Fibroblast of lung (primary cell): ENCODE measurements around the gene CUEDC1. TPM values are rescaled to one million over a fixed set of nuclear protein-coding genes. Genes with fewer than 3 reads are reported as not detected.

ENCODE experiments used
- DNase-seq, 2 donors: peaks; one replicate each; pipeline versions ENCODE4 v3.0.0 to v3.0.0-alpha.2; 2010; ENCODE audit warnings: low read depth in 2 of 2
- H2AFZ ChIP-seq: 2 replicates; pipeline ENCODE4 v1.5.1; 2012; ENCODE audit warnings: low read length, control low read depth, inconsistent platforms
- H3K27ac ChIP-seq: 2 replicates; pipeline ENCODE4 v1.5.1; 2011; ENCODE audit warnings: low read length, control low read depth; ENCODE audit not compliant: insufficient read depth
- H3K27me3 ChIP-seq: 2 replicates; pipeline ENCODE4 v1.5.1; 2011; ENCODE audit warnings: mild to moderate bottlenecking, low read length; ENCODE audit not compliant: control insufficient read depth, insufficient read depth
- H3K36me3 ChIP-seq: 2 replicates; pipeline ENCODE4 v1.5.1; 2011; ENCODE audit warnings: low read length; ENCODE audit not compliant: control insufficient read depth, insufficient read depth
- H3K4me1 ChIP-seq: 2 replicates; pipeline ENCODE4 v1.5.1; 2011; ENCODE audit warnings: low read length; ENCODE audit not compliant: control insufficient read depth, insufficient read depth; ENCODE audit errors: extremely low read depth
- H3K4me2 ChIP-seq: 2 replicates; pipeline ENCODE4 v1.5.1; 2011; ENCODE audit warnings: low read length, control low read depth; ENCODE audit not compliant: insufficient read depth; ENCODE audit errors: extremely low read depth
- H3K4me3 ChIP-seq, 4 experiments: fragments of 200-600 bp in 1 of 4; sonication (generic) in 1 of 4; replicated peaks in 1 of 4; 2 replicates each; pipeline ENCODE4 v1.5.1; 2011 to 2016; ENCODE audit warnings: low read length in 4 of 4, low read depth in 3 of 4, mild to moderate bottlenecking in 3 of 4, control low read depth in 2 of 4, inconsistent platforms in 1 of 4, mixed read lengths in 1 of 4; ENCODE audit not compliant: insufficient read depth in 1 of 4; ENCODE audit errors: control extremely low read depth in 1 of 4
- H3K79me2 ChIP-seq: 2 replicates; pipeline ENCODE4 v1.5.1; 2012; ENCODE audit warnings: mild to moderate bottlenecking, low read length, inconsistent platforms; ENCODE audit not compliant: control insufficient read depth, insufficient read depth
- H3K9ac ChIP-seq: 2 replicates; pipeline ENCODE4 v1.5.1; 2011; ENCODE audit warnings: mild to moderate bottlenecking, low read length, control low read depth; ENCODE audit not compliant: insufficient read depth
- H3K9me3 ChIP-seq: 2 replicates; pipeline ENCODE4 v1.5.1; 2012; ENCODE audit warnings: low read depth, low read length; ENCODE audit not compliant: control insufficient read depth, insufficient read depth
- H4K20me1 ChIP-seq: 2 replicates; pipeline ENCODE4 v1.5.1; 2011; ENCODE audit warnings: low read length; ENCODE audit not compliant: control insufficient read depth, insufficient read depth; ENCODE audit errors: extremely low read depth
- CTCF ChIP-seq, 2 donors: IDR thresholded peaks in 1 of 2; conservative IDR thresholded peaks in 1 of 2; 1 replicate in 1 of 2; 2 replicates in 1 of 2; pipeline ENCODE4 v1.5.1; 2011 to 2012; ENCODE audit warnings: low read length in 2 of 2, control low read depth in 1 of 2, inconsistent platforms in 1 of 2, low read depth in 1 of 2, mild to moderate bottlenecking in 1 of 2
- EZH2 ChIP-seq: IDR thresholded peaks from 2 replicates; pipeline ENCODE4 v1.5.1; 2012; ENCODE audit warnings: low read length, control low read depth, mild to moderate bottlenecking; ENCODE audit errors: missing control alignments
- polyA plus RNA-seq, 2 donors: library from polyadenylated mRNA; depleted of rRNA in 1 of 2; stranded (reverse) in 1 of 2; unstranded in 1 of 2; fragments of >200 nt; gene quantifications; 2 replicates each; pipeline ENCODE4 v1.2.1, GENCODE V29; 2011 to 2012; ENCODE audit warnings: missing spikeins in 1 of 2
- total RNA-seq: library from RNA; depleted of rRNA; stranded (reverse); fragments of >200 nt; gene quantifications from 2 replicates; pipeline ENCODE4 v1.2.1, GENCODE V29; 2014

The CUEDC1 gene
- total and polyA plus RNA-seq, 2 donors (not counting 1 experiment from before 2014, with no cell fraction given), result 11.9 to 34.9 TPM

GRCh38 chr17:57915985-57916757 is 39.0 kb downstream of the CUEDC1 start:
- Histone ChIP-seq H3K4me1 (peaks cover 10% of the 10 kb centered on the region), H4K20me1 (no peaks in the 10 kb centered on the region)

GRCh38 chr17:57915544-57915943 is 39.7 kb downstream of the CUEDC1 start:
- no peak overlapping the region for H2AFZ ChIP-seq
- no peak overlapping the region for H3K4me2 ChIP-seq
- no peak overlapping the region for H3K27ac ChIP-seq
- no peak overlapping the region for H3K4me3 ChIP-seq
- no peaks in the 10 kb centered on the region for H3K36me3 ChIP-seq
- TF ChIP-seq EZH2, result no peak
- TF ChIP-seq CTCF (conservative IDR thresholded peaks at IDR 0.05 in 1 of 2, IDR thresholded peaks at IDR 0.05 in 1 of 2; ENCODE audit: low read depth in 1 of 2, low read length in 2 of 2), result no peak
- no peaks in the 10 kb centered on the region for H3K9me3 ChIP-seq
- H4K20me1 ChIP-seq, result no peaks in the 10 kb centered on the region
- DNase-seq, result no peak
- H3K4me1 ChIP-seq, result peaks cover 10% of the 10 kb centered on the region
- peaks cover 7% of the 10 kb centered on the region for H3K79me2 ChIP-seq
- H3K27me3 ChIP-seq, result no peaks in the 10 kb centered on the region
- no peak overlapping the region for H3K9ac ChIP-seq

More at GRCh38 chr17:57915985-57916757, 39.0 kb downstream of the CUEDC1 start:
- no peaks in the 10 kb centered on the region for H3K36me3 ChIP-seq
- no peaks in the 10 kb centered on the region for H3K27me3 ChIP-seq
- TF ChIP-seq CTCF (conservative IDR thresholded peaks at IDR 0.05 in 1 of 2, IDR thresholded peaks at IDR 0.05 in 1 of 2; ENCODE audit: low read depth in 1 of 2, low read length in 2 of 2), result no peak
- no peak for TF ChIP-seq EZH2
- no peak overlapping the region for H3K4me3 ChIP-seq
- H3K79me2 ChIP-seq, result peaks cover 7% of the 10 kb centered on the region
- no peak overlapping the region for H3K9ac ChIP-seq
- DNase-seq, result no peak
- H3K4me2 ChIP-seq, result no peak overlapping the region
- no peak overlapping the region for H2AFZ ChIP-seq
- no peaks in the 10 kb centered on the region for H3K9me3 ChIP-seq
- no peak overlapping the region for H3K27ac ChIP-seq

GRCh38 chr17:57914273-57915142 is 40.7 kb downstream of the CUEDC1 start:
- DNase-seq, result no peak
- Histone ChIP-seq H3K4me2 (no peak overlapping the region), H4K20me1 (no peaks in the 10 kb centered on the region), H3K4me3 (no peak overlapping the region), H3K9ac (no peak overlapping the region), H3K79me2 (peaks cover 5% of the 10 kb centered on the region), H3K27ac (no peak overlapping the region), H3K4me1 (peaks cover 10% of the 10 kb centered on the region), H3K27me3 (no peaks in the 10 kb centered on the region), H3K36me3 (no peaks in the 10 kb centered on the region), H2AFZ (no peak overlapping the region), H3K9me3 (no peaks in the 10 kb centered on the region)
- no peak for TF ChIP-seq EZH2
